Suprapubic skin (tissue), 4 donors: ENCODE data around the gene SMTNL2. TPM values are rescaled to one million over a fixed set of nuclear protein-coding genes. Genes with fewer than 3 reads are reported as not detected.
"Not testable (repeated sequence)": the region's sequence is repeated elsewhere in the genome, so short reads cannot be mapped to it uniquely, and the experiment has no call there.

Source experiments
- DNase-seq, 2 donors: peaks; one replicate each; pipeline ENCODE4 v3.0.0-alpha.2; 2019; ENCODE audit warnings: low spot score in 2 of 2
- H3K27ac ChIP-seq: fragments of 200-600 bp; sonication (generic); one replicate; pipeline ENCODE4 v1.5.1; 2019
- H3K27me3 ChIP-seq: fragments of 200-600 bp; sonication (generic); one replicate; pipeline ENCODE4 v1.5.1; 2019
- H3K36me3 ChIP-seq: fragments of 200-600 bp; sonication (generic); one replicate; pipeline ENCODE4 v1.5.1; 2019
- H3K4me1 ChIP-seq: fragments of 200-600 bp; sonication (generic); one replicate; pipeline ENCODE4 v1.5.1; 2019
- H3K4me3 ChIP-seq: fragments of 200-600 bp; sonication (generic); one replicate; pipeline ENCODE4 v1.5.1; 2019; ENCODE audit warnings: mild to moderate bottlenecking
- H3K9me3 ChIP-seq: fragments of 200-600 bp; sonication (generic); one replicate; pipeline ENCODE4 v1.5.1; 2019
- EP300 ChIP-seq: sonication (generic); formaldehyde crosslinking; IDR thresholded peaks from one replicate; pipeline ENCODE4 v1.6.1; 2017; ENCODE audit warnings: antibody characterized with exemption
- POLR2A ChIP-seq, 2 donors: fragments of 450-650 bp; IDR thresholded peaks; one replicate each; pipeline ENCODE4 v1.6.1; 2017; ENCODE audit warnings: antibody characterized with exemption in 2 of 2, mild to moderate bottlenecking in 2 of 2, moderate library complexity in 2 of 2
- POLR2AphosphoS5 ChIP-seq, 3 donors: sonication (generic); formaldehyde crosslinking; IDR thresholded peaks; one replicate each; pipeline ENCODE4 v1.6.1; 2017; ENCODE audit warnings: antibody characterized with exemption in 3 of 3
- WGBS: methylation state at CpG from one replicate; pipeline ENCODE4 v1.1.5; 2018; 5-methylcytosine and 5-hydroxymethylcytosine counted together
- total RNA-seq, 4 donors: library from RNA; depleted of rRNA; stranded (reverse); fragments of >200 nt; gene quantifications; one replicate each; pipeline ENCODE4 v1.1.0, GENCODE V29; 2016
- TF ChIP-seq, protein P1 (sequence below), 2 donors: fragments of 200-600 bp in 1 of 2; fragments of 450-650 bp in 1 of 2; sonication (generic) in 1 of 2; IDR thresholded peaks; one replicate each; pipeline ENCODE4 v1.5.1; 2016 to 2019; ENCODE audit warnings: antibody characterized with exemption in 2 of 2, mild to moderate bottlenecking in 1 of 2, moderate library complexity in 1 of 2

SMTNL2 gene
- total RNA-seq, 4 donors from 2014 or later = 0.64 to 1.3 (median 0.81) TPM; not detected in 1

DNA sequence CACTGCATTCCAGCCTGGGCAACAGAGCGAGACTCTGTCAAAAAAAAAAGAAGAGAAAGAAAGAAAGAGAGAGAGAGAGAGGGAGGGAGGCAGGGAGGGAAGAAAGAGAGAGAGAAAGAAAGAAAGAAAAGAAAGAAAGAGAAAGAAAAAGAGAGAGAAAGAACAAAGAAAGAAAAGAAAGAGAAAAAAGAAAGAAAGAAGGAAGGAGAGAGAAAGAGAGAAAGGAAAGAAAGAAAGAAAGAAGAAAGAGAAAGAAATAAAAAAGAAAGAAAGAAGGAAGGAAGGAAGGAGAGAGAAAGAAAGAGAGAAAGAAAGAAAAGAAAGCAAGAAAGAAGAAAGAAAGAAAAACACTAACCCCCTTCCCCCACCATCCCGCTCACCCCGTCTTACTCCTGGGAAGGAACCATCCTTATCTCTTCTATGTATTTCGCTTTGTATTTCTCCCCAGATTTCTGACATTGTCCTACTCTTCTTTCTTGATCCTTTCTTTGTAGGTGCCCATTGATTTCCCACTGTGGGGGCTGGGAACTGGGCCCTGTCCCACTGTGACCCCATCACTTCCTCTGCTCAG lies 36.3 kb downstream of the SMTNL2 start:
- no peaks in the 10 kb centered on the region for H3K9me3 ChIP-seq
- no peak for TF ChIP-seq POLR2A (IDR thresholded peaks at IDR 0.05)
- no peak for TF ChIP-seq EP300
- TF ChIP-seq POLR2AphosphoS5 (IDR thresholded peaks at IDR 0.05) = no peak
- DNase-seq = no peak
- peaks cover 13% of the 10 kb centered on the region for H3K27me3 ChIP-seq
- no peak overlapping the region for H3K27ac ChIP-seq
- H3K36me3 ChIP-seq = no peaks in the 10 kb centered on the region
- H3K4me1 ChIP-seq = peaks cover 4% of the 10 kb centered on the region
- WGBS = 90% methylated on average over 4 of the region's 4 CpGs
- no peak overlapping the region for H3K4me3 ChIP-seq

DNA sequence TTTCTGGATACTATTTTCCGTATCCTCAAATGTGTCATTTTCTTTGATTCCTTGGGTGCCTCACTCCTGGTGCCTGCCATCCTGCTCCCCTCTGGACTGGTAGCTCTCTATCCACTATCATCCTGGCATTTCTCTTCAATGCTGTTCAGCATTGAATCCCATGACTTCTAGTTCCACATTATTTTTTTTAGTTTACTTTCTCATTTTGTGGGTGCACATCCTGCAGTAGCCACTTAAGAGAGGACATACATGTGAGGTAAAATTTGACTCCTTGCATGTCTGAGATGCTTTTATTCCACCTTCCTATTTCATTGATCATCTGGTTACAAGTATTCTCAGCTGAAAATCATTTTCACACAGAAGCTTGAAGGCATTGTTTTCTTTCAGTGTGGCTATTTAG lies 38.0 kb downstream of the SMTNL2 start:
- H3K27me3 ChIP-seq = peaks cover 10% of the 10 kb centered on the region
- no peak overlapping the region for H3K27ac ChIP-seq
- H3K4me1 ChIP-seq = peaks cover 6% of the 10 kb centered on the region
- H3K4me3 ChIP-seq = no peak overlapping the region
- no peak for DNase-seq
- H3K36me3 ChIP-seq = no peaks in the 10 kb centered on the region
- 97% methylated on average over 1 of the region's 1 CpG for WGBS
- no peaks in the 10 kb centered on the region for H3K9me3 ChIP-seq
- TF ChIP-seq EP300 = no peak
- TF ChIP-seq, protein P1, sequence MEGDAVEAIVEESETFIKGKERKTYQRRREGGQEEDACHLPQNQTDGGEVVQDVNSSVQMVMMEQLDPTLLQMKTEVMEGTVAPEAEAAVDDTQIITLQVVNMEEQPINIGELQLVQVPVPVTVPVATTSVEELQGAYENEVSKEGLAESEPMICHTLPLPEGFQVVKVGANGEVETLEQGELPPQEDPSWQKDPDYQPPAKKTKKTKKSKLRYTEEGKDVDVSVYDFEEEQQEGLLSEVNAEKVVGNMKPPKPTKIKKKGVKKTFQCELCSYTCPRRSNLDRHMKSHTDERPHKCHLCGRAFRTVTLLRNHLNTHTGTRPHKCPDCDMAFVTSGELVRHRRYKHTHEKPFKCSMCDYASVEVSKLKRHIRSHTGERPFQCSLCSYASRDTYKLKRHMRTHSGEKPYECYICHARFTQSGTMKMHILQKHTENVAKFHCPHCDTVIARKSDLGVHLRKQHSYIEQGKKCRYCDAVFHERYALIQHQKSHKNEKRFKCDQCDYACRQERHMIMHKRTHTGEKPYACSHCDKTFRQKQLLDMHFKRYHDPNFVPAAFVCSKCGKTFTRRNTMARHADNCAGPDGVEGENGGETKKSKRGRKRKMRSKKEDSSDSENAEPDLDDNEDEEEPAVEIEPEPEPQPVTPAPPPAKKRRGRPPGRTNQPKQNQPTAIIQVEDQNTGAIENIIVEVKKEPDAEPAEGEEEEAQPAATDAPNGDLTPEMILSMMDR (IDR thresholded peaks at IDR 0.05) = no peak
- TF ChIP-seq POLR2A (IDR thresholded peaks at IDR 0.05) = no peak

- no peak overlapping the region for H3K27ac ChIP-seq
- 44% methylated on average over 2 of the region's 2 CpGs for WGBS
- DNase-seq = no peak
- H3K27me3 ChIP-seq = peaks cover 1% of the 10 kb centered on the region
- no peak overlapping the region for H3K4me3 ChIP-seq
- no peaks in the 10 kb centered on the region for H3K36me3 ChIP-seq
- TF ChIP-seq EP300 = no peak
- peaks cover 6% of the 10 kb centered on the region for H3K4me1 ChIP-seq
- no peaks in the 10 kb centered on the region for H3K9me3 ChIP-seq
Observed at GRCh38 chr17:4623249-4623648, 38.9 kb downstream of the SMTNL2 start.

DNA sequence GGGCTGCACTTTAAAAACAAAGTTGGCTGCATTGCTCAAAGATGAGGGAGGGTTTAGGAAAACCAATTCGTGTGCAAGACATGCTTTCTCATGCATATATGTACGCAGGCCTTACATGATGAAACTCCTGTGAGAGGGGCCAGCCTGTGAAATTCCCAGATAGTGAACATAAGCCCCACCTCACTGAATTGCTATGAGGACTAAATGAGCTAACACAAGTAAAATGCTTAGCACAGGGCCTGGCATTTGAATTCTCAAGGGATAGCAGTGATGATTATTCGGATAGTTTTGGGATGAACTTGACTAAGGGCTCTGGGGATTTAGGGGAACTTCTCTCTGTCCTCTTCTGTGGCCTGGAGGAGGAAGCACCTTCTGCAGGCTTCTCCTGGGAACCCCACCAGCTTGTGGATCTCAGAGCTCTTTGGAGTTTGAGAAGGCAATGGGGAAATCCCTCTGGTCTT lies 40.2 kb downstream of the SMTNL2 start:
- not testable (repeated sequence) for H3K27me3 ChIP-seq, H3K4me1 ChIP-seq, H3K4me3 ChIP-seq, H3K36me3 ChIP-seq, H3K27ac ChIP-seq, DNase-seq, H3K9me3 ChIP-seq
- 78% methylated on average over 3 of the region's 3 CpGs for WGBS

DNA sequence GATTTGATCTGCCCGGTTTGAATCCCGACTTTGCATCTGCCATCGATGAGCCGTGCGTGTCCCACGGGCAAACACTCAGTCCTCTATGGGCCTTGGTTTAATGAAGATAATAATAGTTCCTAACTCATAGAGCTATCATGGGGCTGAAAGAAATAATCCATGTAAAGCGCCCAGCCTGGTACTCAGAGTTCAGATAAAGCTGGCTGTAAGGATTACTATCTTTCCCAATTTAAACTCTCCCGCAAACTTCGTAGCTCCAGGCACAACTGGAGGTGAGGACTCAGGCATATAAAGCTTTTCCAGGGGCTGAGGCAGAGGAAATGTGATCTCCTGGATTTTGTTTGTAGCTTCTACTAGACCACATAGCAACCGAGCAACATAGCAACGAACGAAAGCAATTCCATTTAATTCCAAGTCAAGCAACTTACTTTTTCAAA lies 40.9 kb downstream of the SMTNL2 start:
- no peak for TF ChIP-seq POLR2A (IDR thresholded peaks at IDR 0.05)
- TF ChIP-seq POLR2AphosphoS5 (IDR thresholded peaks at IDR 0.05) = no peak
- TF ChIP-seq, protein P1 (IDR thresholded peaks at IDR 0.05) = no peak
- TF ChIP-seq EP300 = no peak
- Histone ChIP-seq H3K4me1 (peaks cover 6% of the 10 kb centered on the region), H3K9me3 (no peaks in the 10 kb centered on the region), H3K4me3 (no peak overlapping the region), H3K36me3 (no peaks in the 10 kb centered on the region), H3K27me3 (no peaks in the 10 kb centered on the region), H3K27ac (no peak overlapping the region)
- DNase-seq = no peak
- 86% methylated on average over 12 of the region's 12 CpGs for WGBS

DNA sequence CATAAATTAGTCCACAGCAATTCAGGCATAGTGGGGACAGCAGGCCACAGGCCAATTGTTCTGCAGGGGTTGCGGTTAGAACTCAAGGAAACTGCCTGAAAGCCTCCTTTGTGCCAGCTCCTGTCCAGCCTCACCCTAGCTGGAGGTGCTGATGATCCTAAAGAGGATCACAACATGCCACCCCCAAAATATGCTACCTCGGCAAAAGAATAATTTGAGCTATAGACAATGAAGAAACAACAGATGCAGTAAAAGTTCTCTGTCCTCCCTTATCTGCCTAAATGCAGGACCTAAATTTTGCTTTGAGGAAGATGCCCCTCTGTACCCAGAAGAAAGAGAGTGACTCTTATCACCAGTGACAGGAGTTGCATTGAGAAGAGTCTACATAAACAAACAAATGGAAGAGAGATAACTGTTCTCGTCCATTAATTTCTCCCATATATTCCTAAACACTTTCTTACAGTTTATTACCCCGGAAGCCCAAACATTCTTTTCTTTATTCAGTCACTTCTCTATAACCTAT lies 42.5 kb downstream of the SMTNL2 start:
- Histone ChIP-seq H3K36me3 (no peaks in the 10 kb centered on the region), H3K4me1 (peaks cover 6% of the 10 kb centered on the region), H3K9me3 (no peaks in the 10 kb centered on the region), H3K27me3 (no peaks in the 10 kb centered on the region), H3K4me3 (no peak overlapping the region), H3K27ac (no peak overlapping the region)
- WGBS = 77% methylated on average over 4 of the region's 4 CpGs
- TF ChIP-seq POLR2AphosphoS5 (IDR thresholded peaks at IDR 0.05) (no peak), POLR2A (IDR thresholded peaks at IDR 0.05) (no peak), EP300 (no peak)
- TF ChIP-seq, protein P1 (IDR thresholded peaks at IDR 0.05) = no peak
- DNase-seq = no peak

DNA sequence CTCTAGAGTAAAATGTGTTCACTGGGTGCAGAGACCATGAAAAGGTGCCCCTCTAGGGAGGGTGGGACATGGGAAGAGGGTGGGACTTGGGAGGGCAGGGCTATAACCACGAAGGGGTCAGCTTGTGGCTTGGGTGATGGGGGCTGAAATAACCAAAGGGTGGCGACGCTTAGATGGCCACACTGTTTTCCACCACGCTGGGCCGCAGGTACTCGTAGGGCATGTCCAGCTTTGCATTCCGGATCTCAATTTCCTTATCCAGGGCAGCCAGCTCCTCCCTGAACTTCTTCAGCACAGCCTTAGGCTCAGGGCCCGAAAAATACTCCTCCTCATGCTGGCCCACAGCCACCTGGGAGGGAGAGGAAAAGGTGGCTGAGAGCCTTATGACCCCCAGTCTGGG lies 47.1 kb downstream of the SMTNL2 start:
- H3K36me3 ChIP-seq = no peaks in the 10 kb centered on the region
- no peak for TF ChIP-seq POLR2AphosphoS5 (IDR thresholded peaks at IDR 0.05)
- TF ChIP-seq EP300 = no peak
- TF ChIP-seq, protein P1 (IDR thresholded peaks at IDR 0.05) = no peak
- TF ChIP-seq POLR2A (IDR thresholded peaks at IDR 0.05) = no peak
- no peak for DNase-seq
- no peaks in the 10 kb centered on the region for H3K9me3 ChIP-seq
- no peak overlapping the region for H3K4me3 ChIP-seq
- 88% methylated on average over 7 of the region's 8 CpGs for WGBS
- H3K4me1 ChIP-seq = peaks cover 4% of the 10 kb centered on the region
- peaks cover 12% of the 10 kb centered on the region for H3K27me3 ChIP-seq
- H3K27ac ChIP-seq = no peak overlapping the region
